ENCODE results near the gene RASAL1.

RASAL1 gene

GRCh38 chr12:113135178-113136127, at the start of gene RASAL1:
TSS of gene RASAL1 (minus strand) at chr12:113135761. CDS start at chr12:113135462, 299 bp downstream.
- no peak for TF ChIP-seq ARNT (IDR thresholded peaks at IDR 0.05)
- ChIA-PET POLR2A (interaction anchor here (0.8 kb wide), 2 partner anchors 15 to 18 kb away, joined by 3 read pairs; no protein-coding TSS in a partner anchor), CTCF (no interaction called here)
- peak; percentile 56 for DNase-seq (ENCODE audit: extremely low spot score)

GRCh38 chr12:113184900-113185179, 49.3 kb upstream of the RASAL1 start:
- ChIA-PET POLR2A (interaction anchor here (0.7 to 2.0 kb wide), 12 partner anchors 8 to 237 kb away, joined by 3 to 7 read pairs (median 3); partner anchors contain the start of genes SDSL and TPCN1), CTCF (interaction anchor here (1.0 kb wide), 1 partner anchor 31 kb away, joined by 3 read pairs; no protein-coding TSS in a partner anchor)
- peak; percentile 87 for DNase-seq (ENCODE audit: extremely low spot score)
- TF ChIP-seq ARNT (IDR thresholded peaks at IDR 0.05) (no peak), ZNF384 (IDR thresholded peaks at IDR 0.05) (no peak), L3MBTL2 (conservative IDR thresholded peaks at IDR 0.05) (no peak), LEF1 (IDR thresholded peaks at IDR 0.05; ENCODE audit: borderline replicate concordance) (no peak), PKNOX1 (IDR thresholded peaks at IDR 0.05) (no peak), FOXM1 (IDR thresholded peaks at IDR 0.05; ENCODE audit: borderline replicate concordance) (no peak), SUZ12 (IDR thresholded peaks at IDR 0.05) (no peak), BHLHE40 (IDR thresholded peaks at IDR 0.05; ENCODE audit: borderline replicate concordance) (no peak), HDGF (IDR thresholded peaks at IDR 0.05; ENCODE audit: borderline replicate concordance) (no peak), ELF4 (IDR thresholded peaks at IDR 0.05) (no peak), TARDBP (IDR thresholded peaks at IDR 0.05) (no peak), FOXK2 (IDR thresholded peaks at IDR 0.05) (no peak), CTBP1 (IDR thresholded peaks at IDR 0.05; ENCODE audit: borderline replicate concordance) (no peak), FOXA1 (IDR thresholded peaks at IDR 0.05) (no peak), SP1 (IDR thresholded peaks at IDR 0.05) (no peak)

- ChIA-PET CTCF (interaction anchor here (1.0 kb wide), 1 partner anchor 31 kb away, joined by 3 read pairs; no protein-coding TSS in a partner anchor), POLR2A (interaction anchor here (1.2 to 2.0 kb wide), 3 partner anchors 12 to 37 kb away, joined by 3 to 7 read pairs (median 5); partner anchors contain the start of gene TPCN1)
- no peak for DNase-seq (ENCODE audit: extremely low spot score)
- TF ChIP-seq HDGF (IDR thresholded peaks at IDR 0.05; ENCODE audit: borderline replicate concordance) (no peak), NFRKB (IDR thresholded peaks at IDR 0.05) (no peak), SP1 (IDR thresholded peaks at IDR 0.05) (no peak), ARNT (IDR thresholded peaks at IDR 0.05) (no peak), L3MBTL2 (conservative IDR thresholded peaks at IDR 0.05) (no peak), SUZ12 (IDR thresholded peaks at IDR 0.05) (no peak), BHLHE40 (IDR thresholded peaks at IDR 0.05; ENCODE audit: borderline replicate concordance) (no peak), ELF4 (IDR thresholded peaks at IDR 0.05) (no peak), FOXA1 (IDR thresholded peaks at IDR 0.05) (no peak), PKNOX1 (IDR thresholded peaks at IDR 0.05) (no peak), CTBP1 (IDR thresholded peaks at IDR 0.05; ENCODE audit: borderline replicate concordance) (no peak), FOXM1 (IDR thresholded peaks at IDR 0.05; ENCODE audit: borderline replicate concordance) (no peak), LEF1 (IDR thresholded peaks at IDR 0.05; ENCODE audit: borderline replicate concordance) (no peak), FOXK2 (IDR thresholded peaks at IDR 0.05) (no peak)
Observed at GRCh38 chr12:113184098-113184899, 48.7 kb upstream of the RASAL1 start.

GRCh38 chr12:113183030-113183589, 47.5 kb upstream of the RASAL1 start:
- ChIA-PET CTCF (interaction anchor here (0.6 to 0.7 kb wide), 2 partner anchors 127 to 129 kb away, joined by 3 to 4 read pairs; partner anchors contain the start of gene DTX1), POLR2A (no interaction called here)
- DNase-seq (ENCODE audit: extremely low spot score) = no peak
- TF ChIP-seq HDGF (IDR thresholded peaks at IDR 0.05; ENCODE audit: borderline replicate concordance) (no peak), FOXK2 (IDR thresholded peaks at IDR 0.05) (no peak), ARNT (IDR thresholded peaks at IDR 0.05) (no peak), LEF1 (IDR thresholded peaks at IDR 0.05; ENCODE audit: borderline replicate concordance) (no peak), NFRKB (IDR thresholded peaks at IDR 0.05) (no peak), L3MBTL2 (conservative IDR thresholded peaks at IDR 0.05) (no peak), CTBP1 (IDR thresholded peaks at IDR 0.05; ENCODE audit: borderline replicate concordance) (no peak), ZNF384 (IDR thresholded peaks at IDR 0.05) (no peak), SP1 (IDR thresholded peaks at IDR 0.05) (no peak)

- no peak for DNase-seq (ENCODE audit: extremely low spot score)
- CTCF ChIA-PET = no interaction called here
- POLR2A ChIA-PET = no interaction called here
- TF ChIP-seq LEF1 (IDR thresholded peaks at IDR 0.05; ENCODE audit: borderline replicate concordance) = no peak
Observed at GRCh38 chr12:113181975-113182374, 46.4 kb upstream of the RASAL1 start.

- ChIA-PET CTCF (no interaction called here), POLR2A (no interaction called here)
- TF ChIP-seq LEF1 (IDR thresholded peaks at IDR 0.05; ENCODE audit: borderline replicate concordance) (no peak), SP1 (IDR thresholded peaks at IDR 0.05) (no peak), TARDBP (IDR thresholded peaks at IDR 0.05) (no peak), L3MBTL2 (conservative IDR thresholded peaks at IDR 0.05) (no peak), ARNT (IDR thresholded peaks at IDR 0.05) (no peak), CTBP1 (IDR thresholded peaks at IDR 0.05; ENCODE audit: borderline replicate concordance) (no peak), ELF4 (IDR thresholded peaks at IDR 0.05) (no peak), NFRKB (IDR thresholded peaks at IDR 0.05) (no peak), SUZ12 (IDR thresholded peaks at IDR 0.05) (no peak), FOXK2 (IDR thresholded peaks at IDR 0.05) (no peak), ZNF384 (IDR thresholded peaks at IDR 0.05) (no peak), FOXM1 (IDR thresholded peaks at IDR 0.05; ENCODE audit: borderline replicate concordance) (no peak), PKNOX1 (IDR thresholded peaks at IDR 0.05) (no peak), BHLHE40 (IDR thresholded peaks at IDR 0.05; ENCODE audit: borderline replicate concordance) (no peak), FOXA1 (IDR thresholded peaks at IDR 0.05) (no peak), HDGF (IDR thresholded peaks at IDR 0.05; ENCODE audit: borderline replicate concordance) (no peak)
- DNase-seq (ENCODE audit: extremely low spot score) = no peak
Observed at GRCh38 chr12:113180333-113180732, 44.8 kb upstream of the RASAL1 start.

Measured in HEK293T (cell line).